NCI-H2196 (cell line): ENCODE measurements around the gene DDX27.

ENCODE experiments used
- DNase-seq: peaks from one replicate; lab custom pipeline; 2025; ENCODE audit not compliant: unreplicated experiment; lab: John Stamatoyannopoulos, UW

The DDX27 gene

GRCh38 chr20:49247792-49248191 is 28.6 kb downstream of the DDX27 start:
- no peak for DNase-seq

GRCh38 chr20:49248301-49248700 is 29.1 kb downstream of the DDX27 start:
- no peak for DNase-seq

- DNase-seq: no peak
Observed at GRCh38 chr20:49248879-49249665, 29.9 kb downstream of the DDX27 start.

GRCh38 chr20:49252556-49253350 is 33.5 kb downstream of the DDX27 start:
- peak; percentile 53 for DNase-seq

- no peak for DNase-seq
Observed at GRCh38 chr20:49256261-49256660, 37.0 kb downstream of the DDX27 start.

GRCh38 chr20:49259284-49259683 is 40.1 kb downstream of the DDX27 start:
- DNase-seq: no peak

- DNase-seq: no peak
Observed at GRCh38 chr20:49259799-49260198, 40.6 kb downstream of the DDX27 start.

- DNase-seq: no peak
Observed at GRCh38 chr20:49260218-49260617, 41.0 kb downstream of the DDX27 start.

GRCh38 chr20:49261173-49261572 is 42.0 kb downstream of the DDX27 start:
- DNase-seq: no peak

- DNase-seq: no peak
Observed at GRCh38 chr20:49262444-49262843, 43.2 kb downstream of the DDX27 start.

- DNase-seq: no peak
Observed at GRCh38 chr20:49267327-49267726, 48.1 kb downstream of the DDX27 start.

- no peak for DNase-seq
Observed at GRCh38 chr20:49268600-49269365, 49.6 kb downstream of the DDX27 start.

GRCh38 chr20:49270177-49270576 is 51.0 kb downstream of the DDX27 start:
- no peak for DNase-seq

- DNase-seq: no peak
Observed at GRCh38 chr20:49270736-49271135, 51.5 kb downstream of the DDX27 start.

- no peak for DNase-seq
Observed at GRCh38 chr20:49272654-49273053, 53.4 kb downstream of the DDX27 start.

- DNase-seq: no peak
Observed at GRCh38 chr20:49273696-49274277, 54.6 kb downstream of the DDX27 start.

- DNase-seq: no peak
Observed at GRCh38 chr20:49275216-49275615, 56.0 kb downstream of the DDX27 start.

GRCh38 chr20:49275636-49276035 is 56.4 kb downstream of the DDX27 start:
- DNase-seq: no peak

- DNase-seq: peak; percentile 50
Observed at GRCh38 chr20:49276161-49276960, 57.1 kb downstream of the DDX27 start.
